Neural cell (in vitro differentiated cells): ENCODE results near the gene SSBP3.

Experiments
- EP300 ChIP-seq: fragments of 450-650 bp; conservative IDR thresholded peaks from 2 replicates; pipeline ENCODE4 v1.6.1; 2014; ENCODE audit warnings: antibody characterized with exemption, mild to moderate bottlenecking, moderate library complexity; ENCODE audit not compliant: poor library complexity, severe bottlenecking
- EZH2 ChIP-seq: fragments of 200-600, 300-800 bp; shearing (Covaris generic), sonication (generic); IDR thresholded peaks from 2 replicates; pipeline ENCODE4 v1.6.1; 2014; ENCODE audit warnings: antibody characterized with exemption, low read length, borderline replicate concordance, mild to moderate bottlenecking; ENCODE audit not compliant: insufficient read depth, poor library complexity, severe bottlenecking
- MXI1 ChIP-seq: fragments of 450-650 bp; conservative IDR thresholded peaks from 2 replicates; pipeline ENCODE4 v1.6.1; 2014; ENCODE audit warnings: antibody characterized with exemption, mild to moderate bottlenecking; ENCODE audit not compliant: poor library complexity, severe bottlenecking
- RAD21 ChIP-seq: fragments of 450-650 bp; conservative IDR thresholded peaks from 2 replicates; pipeline ENCODE4 v1.6.1; 2014; ENCODE audit warnings: antibody characterized with exemption, mild to moderate bottlenecking, moderate library complexity
- TF ChIP-seq, protein P1 (sequence below): fragments of 450-650 bp; IDR thresholded peaks from 2 replicates; pipeline ENCODE4 v1.5.1; 2014; ENCODE audit warnings: antibody characterized with exemption, mild to moderate bottlenecking, moderate library complexity; ENCODE audit not compliant: poor library complexity, severe bottlenecking

DNA sequence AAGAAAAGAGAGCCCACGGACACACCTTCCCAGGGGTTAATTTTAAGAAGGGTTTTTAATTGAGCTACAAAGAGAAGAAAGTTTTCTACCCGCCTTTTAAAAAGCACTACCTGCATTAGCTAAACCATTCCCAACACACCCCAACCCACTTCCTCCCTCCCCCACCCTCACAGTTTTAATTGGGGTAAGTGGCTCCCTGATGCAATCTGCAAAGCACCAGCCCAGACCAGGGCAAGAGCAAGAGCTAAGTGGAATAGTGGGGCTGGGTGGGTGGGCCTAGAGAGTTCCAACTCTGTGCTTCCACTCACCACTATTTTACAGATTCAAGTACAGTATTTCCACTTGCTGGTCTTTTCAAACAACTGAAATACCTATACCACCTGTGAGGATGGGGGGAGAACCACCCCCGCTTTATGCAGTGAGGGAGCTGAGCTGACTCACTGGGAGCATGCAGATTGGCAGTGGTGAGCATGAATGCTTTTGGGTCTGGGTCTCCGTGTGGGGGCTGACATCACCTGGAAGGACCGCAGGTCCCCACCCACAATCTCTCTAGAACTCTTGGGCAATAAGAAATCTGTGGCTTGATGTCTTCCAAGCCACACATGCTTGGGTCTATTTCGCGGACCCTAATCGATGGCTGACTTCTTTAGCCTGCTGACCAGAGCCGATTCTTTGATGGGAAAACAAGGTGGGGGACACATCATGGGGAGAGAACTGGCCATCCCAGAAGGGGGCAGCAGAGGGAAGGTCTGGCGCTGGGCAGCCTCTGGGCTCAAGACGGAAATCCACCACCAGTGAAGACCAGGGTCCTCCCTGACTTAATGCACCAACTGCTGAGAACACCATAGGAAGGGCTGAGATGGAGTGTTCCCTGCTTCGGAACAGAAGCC is 95.5 kb downstream of the SSBP3 start:
- TF ChIP-seq, protein P1, sequence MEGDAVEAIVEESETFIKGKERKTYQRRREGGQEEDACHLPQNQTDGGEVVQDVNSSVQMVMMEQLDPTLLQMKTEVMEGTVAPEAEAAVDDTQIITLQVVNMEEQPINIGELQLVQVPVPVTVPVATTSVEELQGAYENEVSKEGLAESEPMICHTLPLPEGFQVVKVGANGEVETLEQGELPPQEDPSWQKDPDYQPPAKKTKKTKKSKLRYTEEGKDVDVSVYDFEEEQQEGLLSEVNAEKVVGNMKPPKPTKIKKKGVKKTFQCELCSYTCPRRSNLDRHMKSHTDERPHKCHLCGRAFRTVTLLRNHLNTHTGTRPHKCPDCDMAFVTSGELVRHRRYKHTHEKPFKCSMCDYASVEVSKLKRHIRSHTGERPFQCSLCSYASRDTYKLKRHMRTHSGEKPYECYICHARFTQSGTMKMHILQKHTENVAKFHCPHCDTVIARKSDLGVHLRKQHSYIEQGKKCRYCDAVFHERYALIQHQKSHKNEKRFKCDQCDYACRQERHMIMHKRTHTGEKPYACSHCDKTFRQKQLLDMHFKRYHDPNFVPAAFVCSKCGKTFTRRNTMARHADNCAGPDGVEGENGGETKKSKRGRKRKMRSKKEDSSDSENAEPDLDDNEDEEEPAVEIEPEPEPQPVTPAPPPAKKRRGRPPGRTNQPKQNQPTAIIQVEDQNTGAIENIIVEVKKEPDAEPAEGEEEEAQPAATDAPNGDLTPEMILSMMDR = no peak
- no peak for TF ChIP-seq RAD21
- no peak for TF ChIP-seq EP300
- TF ChIP-seq MXI1 = no peak
- TF ChIP-seq EZH2 = no peak
